AG10803 (cell line): ENCODE measurements around the gene HSP90AA1.
A peak's percentile ranks its signal among the peaks of the same experiment; 100 is the strongest.

Experiments
- DNase-seq: peaks from one replicate; pipeline ENCODE4 v3.0.0; 2010; ENCODE audit warnings: low read depth
- H3K4me3 ChIP-seq: 2 replicates; pipeline ENCODE4 v1.5.1; 2011; ENCODE audit warnings: mild to moderate bottlenecking, low read length, control low read depth
- CTCF ChIP-seq: conservative IDR thresholded peaks from 2 replicates; pipeline ENCODE4 v1.5.1; 2011; ENCODE audit warnings: mild to moderate bottlenecking, low read length, control low read depth, inconsistent platforms

Gene HSP90AA1

GRCh38 chr14:102092806-102093205 is 6.0 kb upstream of the HSP90AA1 start:
- H3K4me3 ChIP-seq, result no peak overlapping the region
- no peak for DNase-seq
- TF ChIP-seq CTCF, result no peak

- no peak for DNase-seq
- H3K4me3 ChIP-seq, result no peak overlapping the region
- no peak for TF ChIP-seq CTCF
Observed at GRCh38 chr14:102090713-102091112, 3.9 kb upstream of the HSP90AA1 start.

GRCh38 chr14:102089621-102090343 is 2.9 kb upstream of the HSP90AA1 start:
- DNase-seq, result no peak
- no peak for TF ChIP-seq CTCF
- H3K4me3 ChIP-seq, result no peak overlapping the region

GRCh38 chr14:102088012-102088792 is 1.4 kb upstream of the HSP90AA1 start:
- peak; percentile 29 for DNase-seq
- no peak for TF ChIP-seq CTCF
- peak overlapping the region; percentile 67 for H3K4me3 ChIP-seq

GRCh38 chr14:102087762-102088011 is 843 bp upstream of the HSP90AA1 start:
- peak overlapping the region; percentile 67 for H3K4me3 ChIP-seq
- TF ChIP-seq CTCF, result no peak; the same call in 1 of the 2 replicates
- DNase-seq, result no peak

GRCh38 chr14:102086709-102086971 is 204 bp downstream of the HSP90AA1 start:
- no peak for TF ChIP-seq CTCF
- DNase-seq, result no peak
- H3K4me3 ChIP-seq, result peak overlapping the region; percentile 74
